B cell (primary cell): ENCODE data around the gene ADAM19. TPM values are rescaled to one million over a fixed set of nuclear protein-coding genes. Genes with fewer than 3 reads are reported as not detected.
A peak's percentile ranks its signal among the peaks of the same experiment; 100 is the strongest.

Experiments
- ATAC-seq: fragments of 200-7000 bp; cut with Tn5 transposase; one replicate; pipeline ENCODE4 v1.10.0; 2021; ENCODE audit warnings: low read depth, mild to moderate bottlenecking, moderate number of reproducible peaks, moderate library complexity
- CTCF ChIA-PET: fragments of 350-600 bp; sonication (Branson Sonifier 250); formaldehyde crosslinking; loops from one replicate; lab custom pipeline; 2021; ENCODE audit warnings: antibody characterized with exemption, inconsistent platforms; lab: Charles Lee
- POLR2A ChIA-PET: fragments of 350-600 bp; sonication (Branson Sonifier 250); formaldehyde crosslinking; loops from one replicate; lab custom pipeline; 2021; ENCODE audit warnings: antibody characterized with exemption; lab: Charles Lee
- DNase-seq: peaks from one replicate; pipeline ENCODE4 v3.0.0; 2013
- H2AFZ ChIP-seq: 2 replicates; pipeline ENCODE4 v1.6.1; 2012; ENCODE audit warnings: mild to moderate bottlenecking, low read depth, low read length; ENCODE audit not compliant: insufficient read depth, poor library complexity, severe bottlenecking
- H3K27ac ChIP-seq, 2 donors: 1 replicate in 1 of 2; 2 replicates in 1 of 2; pipeline ENCODE4 v1.5.1; 2012 to 2013; ENCODE audit warnings: low read length in 2 of 2, mild to moderate bottlenecking in 2 of 2, moderate library complexity in 1 of 2
- H3K27me3 ChIP-seq, 4 experiments: fragments of 200-600 bp in 1 of 4; sonication (generic) in 1 of 4; replicated peaks in 1 of 4; 1 replicate in 2 of 4; 2 replicates in 2 of 4; pipeline versions ENCODE4 v1.6.1 to v1.7.0; 2013 to 2016; ENCODE audit warnings: low read length in 3 of 4, mild to moderate bottlenecking in 2 of 4, mixed read lengths in 1 of 4, moderate library complexity in 1 of 4; ENCODE audit not compliant: insufficient read depth in 4 of 4, control insufficient read depth in 3 of 4; ENCODE audit errors: control extremely low read depth in 1 of 4
- H3K36me3 ChIP-seq, 2 experiments: replicated peaks in 1 of 2; 1 replicate in 1 of 2; 2 replicates in 1 of 2; pipeline versions ENCODE4 v1.6.1 to v1.7.1; 2013; ENCODE audit warnings: low read length in 1 of 2; ENCODE audit not compliant: insufficient read depth in 2 of 2, control insufficient read depth in 1 of 2; ENCODE audit errors: control extremely low read depth in 1 of 2, extremely low read depth in 1 of 2
- H3K4me1 ChIP-seq, 2 donors: fragments of 200-600 bp in 1 of 2; sonication (generic) in 1 of 2; 1 replicate in 1 of 2; 2 replicates in 1 of 2; pipeline versions ENCODE4 v1.5.1 to v1.6.1; 2013 to 2017; ENCODE audit warnings: low read length in 2 of 2; ENCODE audit not compliant: control insufficient read depth in 2 of 2, insufficient read depth in 2 of 2
- H3K4me2 ChIP-seq: replicated peaks from 2 replicates; pipeline ENCODE3; 2012; ENCODE audit warnings: mild to moderate bottlenecking, low read depth, low read length; ENCODE audit not compliant: poor library complexity, severe bottlenecking
- H3K4me3 ChIP-seq, 5 experiments: fragments of 200-600 bp in 1 of 5; sonication (generic) in 1 of 5; 1 replicate in 3 of 5; 2 replicates in 2 of 5; pipeline versions ENCODE4 v1.5.1 to v1.7.0; 2011 to 2016; ENCODE audit warnings: low read length in 4 of 5, mild to moderate bottlenecking in 4 of 5, low read depth in 2 of 5, control low read depth in 1 of 5, moderate library complexity in 1 of 5; ENCODE audit not compliant: insufficient read depth in 1 of 5; ENCODE audit errors: control extremely low read depth in 1 of 5, extremely low read depth in 1 of 5
- H3K79me2 ChIP-seq: fragments of 200-600 bp; sonication (generic); one replicate; pipeline ENCODE4 v1.6.0; 2016; ENCODE audit warnings: low read length; ENCODE audit not compliant: control insufficient read depth, insufficient read depth
- H3K9ac ChIP-seq: fragments of 200-600 bp; sonication (generic); 2 replicates; pipeline ENCODE4 v1.6.1; 2017; ENCODE audit warnings: mild to moderate bottlenecking, low read length, moderate library complexity
- H3K9me3 ChIP-seq, 3 donors: one replicate each; pipeline versions ENCODE4 v1.6.1 to v1.7.1; 2013; ENCODE audit warnings: low read length in 2 of 3; ENCODE audit not compliant: control insufficient read depth in 2 of 3, insufficient read depth in 1 of 3; ENCODE audit errors: control extremely low read depth in 1 of 3
- H4K20me1 ChIP-seq: 2 replicates; pipeline ENCODE4 v1.6.0; 2012; ENCODE audit warnings: mild to moderate bottlenecking, low read length; ENCODE audit not compliant: insufficient read depth, control insufficient read depth, poor library complexity, severe bottlenecking
- H3K27ac Mint-ChIP-seq: one replicate; pipeline ENCODE4 v1.8.0; 2021; ENCODE audit warnings: mixed read lengths
- H3K27me3 Mint-ChIP-seq: one replicate; pipeline ENCODE4 v1.8.0; 2021; ENCODE audit warnings: mixed read lengths
- H3K4me1 Mint-ChIP-seq: one replicate; pipeline ENCODE4 v1.8.0; 2021; ENCODE audit warnings: mixed read lengths
- H3K4me3 Mint-ChIP-seq: one replicate; pipeline ENCODE4 v1.8.0; 2021; ENCODE audit warnings: mixed read lengths
- H3K9me3 Mint-ChIP-seq: one replicate; pipeline ENCODE4 v1.8.0; 2022; ENCODE audit warnings: mixed read lengths; ENCODE audit not compliant: insufficient read depth
- EZH2 ChIP-seq: IDR thresholded peaks from 2 replicates; pipeline ENCODE4 v1.6.1; 2012; ENCODE audit warnings: borderline replicate concordance, low read depth, mild to moderate bottlenecking, moderate library complexity, low read length; ENCODE audit not compliant: insufficient read depth, poor library complexity, severe bottlenecking
- WGBS: methylation state at CpG from one replicate; pipeline ENCODE4 v1.1.5; 2013; ENCODE audit warnings: missing lambda C conversion rate; ENCODE audit not compliant: insufficient coverage; 5-methylcytosine and 5-hydroxymethylcytosine counted together
- intact Hi-C: fragments of 100-400 bp; cut with micrococcal nuclease; formaldehyde crosslinking; loops from one replicate; pipeline ENCODE4 v1.10.0; 2022
- polyA plus RNA-seq: library from polyadenylated mRNA; depleted of rRNA; stranded (reverse); fragments of >200 nt; gene quantifications from 2 replicates; pipeline ENCODE4 v1.2.3, GENCODE V29; 2012
- total RNA-seq, 2 donors: library from RNA; stranded (reverse); fragments of 120-200 nt in 1 of 2; gene quantifications; 1 replicate in 1 of 2; 2 replicates in 1 of 2; pipeline versions ENCODE4 v1.2.3 to v1.2.4, GENCODE V29; 2013 to 2022
- TF ChIP-seq, protein P1 (sequence below): fragments of 200-600 bp; IDR thresholded peaks from one replicate; pipeline ENCODE4 v1.8.0; 2022; ENCODE audit warnings: antibody characterized with exemption, mild to moderate bottlenecking

The ADAM19 gene
- total and polyA plus RNA-seq, 2 donors (not counting 1 experiment from before 2014, with no cell fraction given) = 110 to 171 TPM

DNA sequence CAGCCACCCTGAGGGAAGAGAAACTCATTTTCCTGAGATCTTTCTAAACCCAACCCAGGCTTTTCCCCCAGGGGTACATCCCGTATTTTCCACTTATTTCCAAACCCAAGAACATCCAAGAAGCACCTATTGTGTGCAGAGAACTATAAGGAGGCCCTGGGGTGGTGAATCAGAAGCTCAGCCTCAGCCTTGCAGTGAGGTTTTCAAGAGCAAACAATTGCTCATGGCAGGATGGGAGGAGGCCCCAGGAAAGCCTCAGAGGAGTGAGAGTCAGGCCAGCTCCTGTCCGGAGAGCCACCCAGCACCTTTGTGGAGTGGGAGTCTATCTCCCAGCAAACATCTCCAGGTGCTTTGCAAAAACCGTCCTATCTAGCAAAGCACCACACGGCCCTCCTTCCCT is 96.4 kb downstream of the ADAM19 start:
- intact Hi-C loops = loop anchor here (5.0 kb wide), 4 partner anchors 33 to 332 kb away; no protein-coding TSS in a partner anchor
- Mint-ChIP-seq H3K27ac (peak overlapping the region; percentile 98), H3K9me3 (no peaks in the 10 kb centered on the region), H3K27me3 (no peaks in the 10 kb centered on the region), H3K4me1 (peaks cover 77% of the 10 kb centered on the region), H3K4me3 (no peak overlapping the region)
- H3K79me2 ChIP-seq = peaks cover 39% of the 10 kb centered on the region
- no peak overlapping the region for H2AFZ ChIP-seq
- no peaks in the 10 kb centered on the region for H3K9me3 ChIP-seq
- 100% methylated on average over 1 of the region's 4 CpGs for WGBS
- H3K27me3 ChIP-seq = no peaks in the 10 kb centered on the region
- ChIA-PET CTCF (interaction anchor here (0.9 to 15.5 kb wide), 10 partner anchors 9 to 264 kb away, joined by 3 to 162 read pairs (median 7); partner anchors contain the start of genes LSM11 and NIPAL4), POLR2A (interaction anchor here (0.6 to 0.7 kb wide), 3 partner anchors 108 to 172 kb away, joined by 3 to 9 read pairs (median 3); no protein-coding TSS in a partner anchor)
- TF ChIP-seq EZH2 = no peak
- peaks cover 62 to 69% of the 10 kb centered on the region in 2 donors for H3K4me1 ChIP-seq
- ATAC-seq (no peak), DNase-seq (no peak)
- no peak overlapping the region for H3K9ac ChIP-seq
- peak overlapping the region; percentile 46 to 70 for H3K27ac ChIP-seq
- no peak overlapping the region for H3K4me3 ChIP-seq
- no peaks in the 10 kb centered on the region for H4K20me1 ChIP-seq
- H3K4me2 ChIP-seq = peak overlapping the region; percentile 67
- peaks cover 4 to 88% of the 10 kb centered on the region in 2 experiments for H3K36me3 ChIP-seq

DNA sequence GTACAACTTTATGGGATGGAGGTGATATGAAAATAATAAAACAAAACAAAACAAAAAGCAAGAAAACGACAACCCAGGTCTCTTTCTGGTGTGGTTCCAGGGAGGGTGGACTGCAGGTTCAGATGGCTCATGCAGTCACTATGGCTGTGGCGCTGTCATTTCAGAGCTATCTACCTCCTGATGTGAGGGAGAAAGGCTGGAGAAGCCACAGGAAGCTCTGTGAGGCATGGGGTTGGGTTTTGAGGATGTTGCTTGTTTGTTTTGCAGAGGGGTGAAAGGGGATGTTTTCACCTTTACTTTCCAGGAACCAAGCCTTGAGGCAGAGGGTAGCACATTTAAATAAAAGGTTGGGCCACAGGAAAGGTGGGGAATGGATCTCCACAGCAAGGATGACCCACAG is 96.8 kb downstream of the ADAM19 start:
- POLR2A ChIA-PET = interaction anchor here (0.6 to 0.7 kb wide), 2 partner anchors 136 to 172 kb away, joined by 3 to 9 read pairs; no protein-coding TSS in a partner anchor
- Mint-ChIP-seq H3K27me3 (no peaks in the 10 kb centered on the region), H3K27ac (peak overlapping the region; percentile 98), H3K9me3 (no peaks in the 10 kb centered on the region), H3K4me1 (peaks cover 76% of the 10 kb centered on the region), H3K4me3 (no peak overlapping the region)
- Histone ChIP-seq H4K20me1 (no peaks in the 10 kb centered on the region), H3K4me3 (no peak overlapping the region), H3K9ac (no peak overlapping the region), H3K9me3 (no peaks in the 10 kb centered on the region), H3K4me2 (peak overlapping the region; percentile 67), H3K27ac (peak overlapping the region; percentile 46 to 70), H3K79me2 (peaks cover 35% of the 10 kb centered on the region), H3K36me3 (peaks cover 4 to 87% of the 10 kb centered on the region in 2 experiments), H3K27me3 (no peaks in the 10 kb centered on the region), H3K4me1 (peaks cover 59 to 69% of the 10 kb centered on the region in 2 donors), H2AFZ (no peak overlapping the region)
- intact Hi-C loops = loop anchor here (5.0 kb wide), 4 partner anchors 34 to 331 kb away; no protein-coding TSS in a partner anchor
- DNase-seq (no peak), ATAC-seq (no peak)
- CTCF ChIA-PET = interaction anchor here (0.9 to 15.5 kb wide), 10 partner anchors 8 to 265 kb away, joined by 3 to 162 read pairs (median 4); partner anchors contain the start of genes LSM11 and NIPAL4
- TF ChIP-seq, protein P1, sequence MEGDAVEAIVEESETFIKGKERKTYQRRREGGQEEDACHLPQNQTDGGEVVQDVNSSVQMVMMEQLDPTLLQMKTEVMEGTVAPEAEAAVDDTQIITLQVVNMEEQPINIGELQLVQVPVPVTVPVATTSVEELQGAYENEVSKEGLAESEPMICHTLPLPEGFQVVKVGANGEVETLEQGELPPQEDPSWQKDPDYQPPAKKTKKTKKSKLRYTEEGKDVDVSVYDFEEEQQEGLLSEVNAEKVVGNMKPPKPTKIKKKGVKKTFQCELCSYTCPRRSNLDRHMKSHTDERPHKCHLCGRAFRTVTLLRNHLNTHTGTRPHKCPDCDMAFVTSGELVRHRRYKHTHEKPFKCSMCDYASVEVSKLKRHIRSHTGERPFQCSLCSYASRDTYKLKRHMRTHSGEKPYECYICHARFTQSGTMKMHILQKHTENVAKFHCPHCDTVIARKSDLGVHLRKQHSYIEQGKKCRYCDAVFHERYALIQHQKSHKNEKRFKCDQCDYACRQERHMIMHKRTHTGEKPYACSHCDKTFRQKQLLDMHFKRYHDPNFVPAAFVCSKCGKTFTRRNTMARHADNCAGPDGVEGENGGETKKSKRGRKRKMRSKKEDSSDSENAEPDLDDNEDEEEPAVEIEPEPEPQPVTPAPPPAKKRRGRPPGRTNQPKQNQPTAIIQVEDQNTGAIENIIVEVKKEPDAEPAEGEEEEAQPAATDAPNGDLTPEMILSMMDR = no peak
- TF ChIP-seq EZH2 = no peak
- WGBS = 70% methylated on average over 1 of the region's 2 CpGs
